Measurements from ENCODE around the gene SHOC2. TPM values are rescaled to one million over a fixed set of nuclear protein-coding genes. Genes with fewer than 3 reads are reported as not detected.

The SHOC2 gene
- polyA plus RNA-seq, 1 of the 3 experiments (the other 2 are of a cell fraction), result 6.9 TPM

GRCh38 chr10:110892602-110893288 lies 26.7 kb upstream of the SHOC2 start:
- H3K27ac ChIP-seq (ENCODE audit: low read depth in 2 of 2, low read length in 1 of 2), result peak overlapping the region in 1 of 2 experiments; percentile 12; a peak in 1 of 4 replicates
- H3K9me2 ChIP-seq, result no peaks in the 10 kb centered on the region
- H3K27me3 ChIP-seq (ENCODE audit: insufficient read depth), result no peaks in the 10 kb centered on the region
- no peak overlapping the region for H3K4me2 ChIP-seq
- DNase-seq, result no peak
- no peaks in the 10 kb centered on the region for H4K20me1 ChIP-seq (ENCODE audit: insufficient read depth)
- POLR2A ChIA-PET, result no interaction called here
- no peaks in the 10 kb centered on the region for H3K9me3 ChIP-seq
- WGBS (ENCODE audit: low lambda C conversion rate), result 98% methylated on average over 3 of the region's 3 CpGs
- H3K79me2 ChIP-seq (ENCODE audit: insufficient read depth), result no peaks in the 10 kb centered on the region
- H3K4me1 ChIP-seq (ENCODE audit: control insufficient read depth in 1 of 2, insufficient read depth in 2 of 2, low read depth in 1 of 2, low read length in 1 of 2), result no peaks in the 10 kb centered on the region; a peak in 1 of 4 replicates
- CTCF ChIA-PET, result interaction anchor here (0.6 to 3.1 kb wide), 22 partner anchors 8 to 346 kb away, joined by 3 to 36 read pairs (median 7); partner anchors contain the start of gene BBIP1
- no peak overlapping the region for H3K9ac ChIP-seq
- H3K36me3 ChIP-seq (replicated peaks in 1 of 2; ENCODE audit: control insufficient read depth in 1 of 2, insufficient read depth in 2 of 2, low read length in 1 of 2), result peaks cover 57 to 71% of the 10 kb centered on the region in 2 experiments
- TF ChIP-seq POLR2AphosphoS5 (IDR thresholded peaks at IDR 0.05; ENCODE audit: low read depth, low read length), result no peak
- TF ChIP-seq NRF1 (IDR thresholded peaks at IDR 0.05; ENCODE audit: low read depth, low read length), result no peak
- TF ChIP-seq SIN3A (IDR thresholded peaks at IDR 0.05; ENCODE audit: borderline replicate concordance, low read depth, low read length), result no peak
- TF ChIP-seq EP300 (IDR thresholded peaks at IDR 0.05; ENCODE audit: borderline replicate concordance in 1 of 2, low read depth in 1 of 2, low read length in 1 of 2), result no peak
- TF ChIP-seq FOXM1 (IDR thresholded peaks at IDR 0.05; ENCODE audit: low read depth), result no peak
- TF ChIP-seq CTCF (IDR thresholded peaks at IDR 0.05), result no peak
- no peak for TF ChIP-seq FOXJ3 (CRISPR knock-in tag; IDR thresholded peaks at IDR 0.05)
- TF ChIP-seq MEF2A (IDR thresholded peaks at IDR 0.05; ENCODE audit: borderline replicate concordance, low read depth), result no peak
- no peak for TF ChIP-seq RFX5 (IDR thresholded peaks at IDR 0.05; ENCODE audit: low read length)
- TF ChIP-seq CHD2 (IDR thresholded peaks at IDR 0.05; ENCODE audit: low read length, partially characterized antibody), result no peak
- TF ChIP-seq REST (IDR thresholded peaks at IDR 0.05; ENCODE audit: low read depth, low read length), result no peak
- no peak for TF ChIP-seq MXI1 (IDR thresholded peaks at IDR 0.05; ENCODE audit: low read depth, low read length)
- no peak for TF ChIP-seq ELF1 (IDR thresholded peaks at IDR 0.05)
- TF ChIP-seq TAF1 (IDR thresholded peaks at IDR 0.05; ENCODE audit: borderline replicate concordance, low read depth, low read length), result no peak
- TF ChIP-seq EZH2phosphoT487 (IDR thresholded peaks at IDR 0.05; ENCODE audit: borderline replicate concordance, low read depth), result no peak
- TF ChIP-seq GABPA (IDR thresholded peaks at IDR 0.05; ENCODE audit: low read depth), result no peak
- TF ChIP-seq IRF3 (IDR thresholded peaks at IDR 0.05; ENCODE audit: low read depth, low read length), result no peak
- no peak overlapping the region for H3K4me3 ChIP-seq (ENCODE audit: low read depth in 2 of 2, low read length in 1 of 2)
- H3F3A ChIP-seq (replicated peaks; ENCODE audit: insufficient read depth), result peaks cover 14% of the 10 kb centered on the region
- no peak overlapping the region for H2AFZ ChIP-seq (ENCODE audit: low read depth)

Measured in SK-N-SH (cell line).